ENCODE data around the gene AKAP8L.

AKAP8L gene

DNA sequence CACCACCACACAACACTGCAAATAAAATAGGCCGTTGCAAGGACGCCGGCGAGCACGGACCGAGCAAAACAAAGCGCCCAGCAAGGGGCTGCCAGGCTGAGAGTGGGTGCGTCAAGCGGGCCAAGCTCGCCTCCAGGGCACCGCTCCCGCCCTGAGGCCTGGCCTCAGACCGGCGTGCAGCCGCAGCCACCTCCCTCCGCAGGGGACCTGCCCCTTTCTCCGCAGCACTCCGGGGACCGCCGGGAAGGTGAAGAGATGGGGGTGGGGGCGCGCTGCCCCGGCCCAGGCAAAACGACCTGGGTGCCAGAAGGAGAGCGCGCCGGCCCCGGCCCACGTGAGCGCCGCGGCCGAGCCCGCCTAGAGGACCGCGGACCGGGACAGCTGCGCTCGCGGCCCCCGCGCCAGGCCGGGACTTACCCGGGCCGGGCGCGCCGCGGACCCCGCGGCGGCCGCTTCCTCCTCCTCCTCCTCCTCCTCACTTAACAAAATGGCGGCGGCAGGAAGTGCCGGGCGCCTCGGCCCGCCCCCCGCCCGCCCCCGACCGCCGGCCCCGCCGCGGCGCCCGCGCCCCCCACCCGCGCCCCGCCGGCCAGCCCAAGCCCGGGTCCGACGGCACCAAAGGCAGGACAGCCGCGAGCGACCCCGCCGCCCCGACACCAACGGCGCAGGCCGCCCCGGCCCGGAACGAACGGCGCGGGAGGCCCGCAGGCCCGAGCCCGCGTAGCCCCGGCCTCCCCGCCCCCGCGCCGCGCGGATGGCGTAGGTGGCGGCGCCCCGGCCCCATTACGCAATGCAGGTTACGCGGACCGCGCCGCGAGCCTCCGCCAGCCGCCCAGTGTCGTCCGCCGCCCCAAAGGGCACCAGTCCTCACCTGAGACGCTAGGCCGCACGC, 87.1 kb downstream of the AKAP8L start:
- peak overlapping the region; percentile 94 for H3K4me3 ChIP-seq (ENCODE audit: low read length)
- no peak for DNase-seq (ENCODE audit: low read depth, low spot score)

DNA sequence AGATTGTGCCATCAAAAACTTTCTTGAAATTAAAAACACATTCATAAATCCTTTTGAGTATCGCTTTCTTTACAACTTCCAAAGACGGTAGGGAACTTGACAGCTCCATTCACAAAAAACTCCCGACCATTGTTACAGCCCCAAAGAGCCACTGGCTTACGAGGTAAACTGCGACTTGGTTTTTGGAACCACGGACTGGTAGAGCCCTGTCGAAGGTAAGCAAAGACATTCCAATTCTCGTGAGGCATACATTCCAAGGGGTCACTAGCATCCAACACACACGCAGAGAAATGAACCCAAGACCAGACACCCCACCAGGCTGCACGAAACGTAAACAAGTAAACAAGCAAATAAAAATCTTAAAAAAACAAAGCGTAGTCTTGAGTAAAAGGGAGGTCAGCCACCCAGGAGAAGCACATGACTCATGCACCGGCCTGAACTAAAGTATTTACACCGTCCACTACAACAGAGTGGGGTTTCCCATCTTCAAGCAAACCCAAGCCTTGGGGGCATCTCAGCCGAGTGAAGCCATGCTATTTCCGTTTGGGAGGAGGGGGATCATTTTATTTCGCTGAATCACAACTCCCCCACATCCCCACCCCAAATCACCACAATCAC, 87.9 kb downstream of the AKAP8L start:
- DNase-seq (ENCODE audit: low read depth, low spot score), result no peak
- peak overlapping the region; percentile 94 for H3K4me3 ChIP-seq (ENCODE audit: low read length)
